ENCODE results near the gene PPP6R2.
"Not testable (repeated sequence)": the region's sequence is repeated elsewhere in the genome, so short reads cannot be mapped to it uniquely, and the experiment has no call there.

Gene PPP6R2

DNA sequence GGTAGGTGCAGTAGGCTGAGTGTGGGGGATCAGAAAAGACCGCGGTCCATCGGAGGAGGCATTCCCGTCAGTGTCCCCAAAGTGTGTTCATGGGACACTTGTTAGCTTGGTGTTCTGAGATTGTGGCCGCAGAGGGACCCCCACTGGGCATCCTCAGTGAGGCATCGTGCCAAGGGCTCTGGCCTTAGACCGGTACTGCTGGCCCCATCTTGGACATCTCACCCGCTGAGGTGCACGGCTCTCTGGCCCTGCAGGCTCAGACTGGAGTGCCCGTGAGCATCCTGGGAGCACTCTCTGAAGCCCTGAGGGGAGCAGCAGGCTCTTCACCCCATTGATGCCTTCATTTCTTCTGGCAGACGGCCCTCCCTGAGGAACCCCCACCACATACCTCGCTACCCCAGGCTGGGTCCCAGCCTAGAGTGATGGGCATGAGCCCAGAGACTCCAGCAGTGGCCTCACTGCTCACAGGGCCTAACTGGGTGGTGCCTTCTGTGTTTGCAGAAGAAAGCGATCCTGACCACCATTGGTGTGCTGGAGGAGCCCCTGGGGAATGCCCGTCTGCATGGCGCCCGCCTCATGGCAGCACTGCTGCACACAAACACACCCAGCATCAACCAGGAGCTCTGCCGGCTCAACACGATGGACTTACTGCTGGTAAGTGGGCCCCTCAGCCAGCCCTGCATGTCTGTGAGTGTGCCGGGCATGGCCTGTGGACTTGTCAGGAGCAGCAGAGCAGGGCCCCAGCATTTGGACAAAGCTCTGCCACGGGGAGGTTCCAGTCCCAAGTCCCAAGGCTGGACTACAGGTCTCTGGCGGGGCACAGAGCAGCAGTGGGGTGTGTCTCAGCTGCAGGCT, 80.1 kb downstream of the PPP6R2 start:
- in situ Hi-C loops (cut with MboI; ENCODE audit: low sequenced_read_pairs), result no loop called here

DNA sequence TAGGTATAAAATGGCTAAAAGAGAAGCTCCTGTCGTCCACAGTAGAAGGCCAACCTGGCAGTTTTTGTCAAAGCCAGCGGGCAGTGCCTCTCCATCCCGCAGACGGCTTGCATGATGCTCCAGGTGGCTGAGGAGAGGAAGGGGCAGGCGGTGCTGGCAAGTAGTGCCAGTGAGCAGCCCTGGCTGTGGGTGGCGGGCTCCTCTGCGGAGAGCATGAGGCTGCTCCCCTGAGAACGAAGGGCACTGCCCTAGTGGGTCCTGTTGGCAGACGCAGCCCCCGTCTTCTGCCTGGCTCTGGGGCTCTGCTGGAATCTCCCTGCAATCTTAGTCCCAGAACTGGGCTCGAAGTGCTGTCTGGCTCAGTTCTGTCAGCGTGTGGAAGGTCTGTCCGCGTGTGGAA, 80.8 kb downstream of the PPP6R2 start:
- in situ Hi-C loops (cut with MboI; ENCODE audit: low sequenced_read_pairs), result no loop called here

- in situ Hi-C loops (cut with MboI; ENCODE audit: low sequenced_read_pairs), result no loop called here
Measured at GRCh38 chr22:50425179-50425916, 82.2 kb downstream of the PPP6R2 start.

- in situ Hi-C loops (cut with MboI; ENCODE audit: low sequenced_read_pairs), result no loop called here
Measured at GRCh38 chr22:50432131-50432876, 89.2 kb downstream of the PPP6R2 start.

- in situ Hi-C loops (cut with MboI; ENCODE audit: low sequenced_read_pairs), result not testable (repeated sequence)
Measured at GRCh38 chr22:50432877-50433510, 89.9 kb downstream of the PPP6R2 start.

DNA sequence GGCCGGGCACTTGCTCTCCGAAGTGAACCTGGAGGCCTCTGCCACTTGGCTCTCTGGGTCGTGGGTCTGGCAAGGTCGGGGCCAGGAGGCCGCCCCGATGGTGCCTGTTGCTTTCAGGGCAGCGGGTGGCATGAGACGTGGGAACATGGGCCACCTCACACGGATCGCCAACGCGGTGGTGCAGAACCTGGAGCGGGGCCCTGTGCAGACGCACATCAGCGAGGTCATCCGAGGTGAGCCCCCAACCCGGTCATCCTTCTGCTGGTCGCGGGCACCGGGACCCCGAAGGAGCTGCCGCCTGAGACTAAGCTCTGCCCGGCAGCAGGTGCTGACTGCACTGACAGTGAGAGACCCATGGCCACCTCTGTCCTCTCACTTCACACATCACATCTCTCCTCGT, 91.7 kb downstream of the PPP6R2 start:
- in situ Hi-C loops (cut with MboI; ENCODE audit: low sequenced_read_pairs), result no loop called here

DNA sequence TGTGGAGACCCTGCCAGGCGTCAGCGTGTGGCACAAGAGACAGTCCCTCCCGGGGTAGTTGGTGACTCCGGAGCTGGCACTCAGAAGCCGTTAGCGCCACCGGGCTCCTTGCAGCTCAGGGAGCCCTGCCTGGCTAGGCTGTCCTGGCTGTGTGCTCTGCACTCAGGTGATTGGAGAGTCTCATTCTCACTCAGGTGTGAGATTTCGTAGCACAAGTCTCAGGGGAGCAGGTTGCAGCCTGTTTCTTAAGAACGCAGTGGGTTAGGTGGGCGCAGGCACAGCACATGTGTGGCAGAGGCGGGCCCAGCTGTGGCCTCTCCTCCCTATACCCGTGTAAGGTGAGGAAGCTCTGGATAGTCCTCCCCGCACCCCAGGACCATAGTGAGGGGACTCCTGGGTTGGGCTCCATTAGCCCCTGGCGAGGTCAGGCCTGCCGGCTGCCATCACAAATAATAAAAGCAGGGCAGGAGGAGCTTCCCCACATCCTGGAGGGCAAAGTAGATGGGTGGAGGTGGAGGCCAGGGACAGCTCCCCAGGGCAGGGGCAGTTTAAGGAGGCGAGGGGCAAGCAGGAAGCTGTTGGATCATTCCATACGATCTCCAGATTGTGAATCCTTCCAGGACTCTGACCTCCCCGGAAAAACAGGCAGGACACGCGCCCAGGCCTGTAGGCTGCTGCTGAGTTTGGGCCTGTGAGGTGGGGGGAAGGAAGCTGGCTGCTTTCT, 92.3 kb downstream of the PPP6R2 start:
- in situ Hi-C loops (cut with MboI; ENCODE audit: low sequenced_read_pairs), result no loop called here

DNA sequence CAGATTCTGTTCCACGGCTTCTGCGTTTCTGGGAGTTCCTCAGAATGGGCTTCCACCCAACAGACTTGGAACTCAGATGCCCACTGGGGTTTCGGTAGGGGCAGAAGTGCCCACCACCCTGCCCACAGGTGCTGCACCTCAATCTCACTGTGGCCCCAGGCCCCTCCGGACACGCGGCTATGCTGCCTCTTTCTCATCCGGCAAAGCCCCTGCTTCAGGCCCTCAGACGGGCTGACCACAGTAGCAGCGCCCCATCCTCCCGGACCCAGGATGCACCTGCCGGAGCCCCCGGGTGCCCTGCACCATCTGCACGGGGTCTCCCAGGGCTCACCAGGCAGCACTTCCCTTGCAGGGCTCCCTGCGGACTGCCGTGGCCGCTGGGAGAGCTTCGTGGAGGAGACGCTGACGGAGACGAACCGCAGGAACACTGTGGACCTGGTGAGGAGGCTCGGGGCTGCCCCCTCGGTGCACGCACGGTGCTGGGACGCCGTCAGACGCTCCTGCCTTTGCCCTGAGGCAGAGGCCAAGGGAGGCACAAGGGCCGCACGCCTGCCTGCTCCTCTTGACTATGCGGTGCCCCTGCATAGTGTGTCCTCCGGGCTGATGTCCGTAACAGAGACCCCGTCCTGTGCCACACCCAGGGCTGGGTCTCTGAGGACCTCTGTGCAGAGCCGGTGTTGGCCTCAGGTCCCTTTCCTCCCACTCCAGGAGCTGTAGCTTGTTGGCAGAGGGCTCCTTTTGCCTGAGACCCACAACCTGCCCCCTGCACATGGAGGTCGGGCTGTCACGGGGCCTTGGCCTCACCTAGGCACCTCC, 93.1 kb downstream of the PPP6R2 start:
- in situ Hi-C loops (cut with MboI; ENCODE audit: low sequenced_read_pairs), result no loop called here

DNA sequence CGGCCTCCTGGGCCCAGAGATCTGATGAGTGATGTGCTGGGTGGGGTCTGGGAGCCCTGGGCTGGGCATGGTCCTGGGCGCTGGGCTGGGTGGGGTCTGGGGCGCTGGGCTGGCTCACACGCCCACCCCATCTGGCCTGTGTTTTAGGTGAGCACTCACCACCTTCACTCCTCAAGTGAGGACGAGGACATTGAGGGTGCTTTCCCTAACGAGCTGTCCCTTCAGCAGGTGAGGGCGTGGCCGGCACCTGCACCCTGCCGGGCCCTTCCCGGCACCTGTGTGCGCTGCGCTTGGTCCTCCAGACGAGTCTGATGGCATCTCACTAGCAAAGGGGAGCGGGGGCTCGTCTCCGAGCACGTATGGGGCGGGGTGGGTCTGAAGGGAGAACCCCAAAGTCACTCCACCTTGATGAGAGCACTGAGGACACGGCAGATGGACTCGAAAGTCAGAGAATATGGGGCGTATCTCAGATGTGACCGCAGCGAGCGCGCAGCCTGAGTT, 93.8 kb downstream of the PPP6R2 start:
- in situ Hi-C loops (cut with MboI; ENCODE audit: low sequenced_read_pairs), result no loop called here

GRCh38 chr22:50437511-50438304, 94.6 kb downstream of the PPP6R2 start:
- in situ Hi-C loops (cut with MboI; ENCODE audit: low sequenced_read_pairs), result no loop called here

DNA sequence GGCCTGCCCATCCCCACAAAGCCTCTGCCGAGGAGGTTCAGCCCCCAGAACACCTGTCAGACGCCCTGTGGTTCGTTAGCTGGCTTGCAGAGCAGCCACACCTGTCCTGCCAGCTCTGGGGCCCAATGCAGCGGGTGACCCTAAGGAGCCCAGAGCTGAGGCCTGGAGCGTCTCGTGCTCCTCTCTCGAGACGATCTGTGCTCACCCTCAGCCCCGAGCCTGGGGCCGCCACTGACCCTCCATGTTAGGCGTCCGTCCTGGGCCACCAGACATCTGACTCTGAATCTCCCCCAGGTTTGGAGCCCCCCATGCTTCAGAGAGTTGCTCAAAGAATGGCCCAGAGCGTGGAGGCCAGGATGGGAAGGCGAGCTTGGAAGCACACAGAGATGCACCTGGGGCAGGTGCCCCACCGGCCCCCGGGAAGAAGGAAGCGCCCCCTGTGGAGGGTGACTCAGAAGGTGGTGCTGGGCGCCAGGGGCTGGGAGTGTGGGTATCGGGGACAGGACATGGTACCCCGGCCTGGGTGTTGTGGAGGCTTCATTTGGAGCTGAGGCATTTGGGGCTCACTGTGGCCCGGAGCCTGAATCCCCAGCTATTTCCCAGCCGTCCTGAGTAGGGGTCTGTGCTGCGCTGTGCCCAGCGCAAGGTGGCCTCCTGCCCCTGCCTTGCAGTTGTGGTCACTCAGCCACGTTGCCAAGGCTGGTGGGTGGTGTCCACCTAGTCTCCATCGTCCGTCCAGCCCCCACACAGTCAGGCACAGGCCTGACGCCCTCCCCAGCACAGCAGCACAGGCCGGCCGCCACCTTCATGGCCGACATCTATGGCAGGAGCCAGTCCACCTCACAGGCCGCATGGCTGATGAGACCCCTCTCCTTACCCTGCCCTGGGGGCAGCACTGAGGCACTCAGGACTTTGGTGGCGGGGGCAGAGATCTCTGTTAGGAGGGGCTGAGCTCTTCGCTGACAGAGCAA, 95.5 kb downstream of the PPP6R2 start:
- in situ Hi-C loops (cut with MboI; ENCODE audit: low sequenced_read_pairs), result no loop called here

GRCh38 chr22:50439314-50439870, 96.3 kb downstream of the PPP6R2 start:
- in situ Hi-C loops (cut with MboI; ENCODE audit: low sequenced_read_pairs), result no loop called here

GRCh38 chr22:50439871-50440331, 96.8 kb downstream of the PPP6R2 start:
- in situ Hi-C loops (cut with MboI; ENCODE audit: low sequenced_read_pairs), result no loop called here

DNA sequence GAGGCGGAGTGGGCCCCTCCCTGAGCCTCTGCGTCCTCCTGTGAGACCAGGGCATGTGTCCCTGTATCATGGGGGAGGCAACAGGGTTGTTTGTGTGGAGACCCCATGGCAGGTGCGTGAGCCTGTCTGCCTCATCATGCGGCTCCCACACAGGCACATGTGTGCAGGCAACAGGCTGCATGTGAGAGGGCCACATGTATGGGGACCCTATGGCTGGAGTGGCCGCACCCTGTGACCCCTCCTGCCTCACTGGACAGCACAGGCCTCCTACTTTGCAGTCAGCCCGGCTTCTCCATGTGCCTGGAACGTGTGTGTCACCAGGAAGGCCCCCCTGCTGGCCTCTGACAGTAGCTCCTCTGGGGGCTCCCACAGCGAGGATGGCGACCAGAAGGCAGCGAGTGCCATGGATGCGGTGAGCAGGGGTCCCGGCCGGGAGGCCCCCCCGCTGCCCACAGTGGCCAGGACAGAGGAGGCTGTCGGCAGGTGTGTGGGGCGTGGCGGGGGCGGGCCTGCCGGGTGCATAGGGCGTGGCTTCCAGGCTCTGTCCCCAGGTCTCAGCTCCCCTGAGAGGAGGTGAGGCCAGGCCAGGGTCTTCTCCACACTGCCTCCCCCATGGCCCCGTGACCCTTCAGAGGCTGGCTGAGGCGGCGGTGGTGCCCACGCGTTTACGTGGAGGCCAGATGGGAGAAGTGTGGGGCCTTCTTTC, 97.6 kb downstream of the PPP6R2 start:
- in situ Hi-C loops (cut with MboI; ENCODE audit: low sequenced_read_pairs), result no loop called here

DNA sequence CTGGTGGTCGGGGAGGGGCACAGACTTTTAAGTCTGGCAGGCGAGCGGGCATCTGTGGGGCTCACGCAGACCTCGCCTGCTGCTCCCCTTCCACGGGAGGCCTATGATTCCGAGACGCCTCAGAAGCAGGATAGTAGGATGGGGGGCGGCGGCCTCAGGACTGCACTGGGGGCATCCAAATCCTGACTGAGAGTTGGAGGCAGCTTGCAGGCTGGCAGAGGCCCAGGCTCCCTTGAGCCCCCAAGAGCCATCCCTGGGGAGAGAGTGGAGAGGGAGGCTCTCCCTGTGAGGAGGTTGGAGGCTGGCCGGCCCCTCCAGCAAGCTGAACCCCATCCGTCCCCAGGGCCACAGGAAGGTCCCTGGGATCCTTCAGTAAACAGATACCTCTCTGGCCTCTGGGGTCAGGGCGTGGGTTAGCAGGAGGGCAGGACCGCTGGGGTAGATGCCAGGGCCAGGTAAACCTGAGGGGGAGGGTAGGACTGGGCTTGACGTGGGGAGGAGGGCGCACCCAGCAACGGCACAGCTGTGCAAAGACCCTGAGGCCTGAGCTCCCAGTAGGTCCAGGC, 98.4 kb downstream of the PPP6R2 start:
- in situ Hi-C loops (cut with MboI; ENCODE audit: low sequenced_read_pairs), result no loop called here

GRCh38 chr22:50443197-50443596, 100.1 kb downstream of the PPP6R2 start:
- in situ Hi-C loops (cut with MboI; ENCODE audit: low sequenced_read_pairs), result no loop called here

Measured in HL-60/S4 (cell line).